Measurements from ENCODE around the gene MRPL55.

- TF ChIP-seq CTCF (IDR thresholded peaks at IDR 0.05 in 4 of 5, conservative IDR thresholded peaks at IDR 0.05 in 1 of 5) = no peak
- TF ChIP-seq POLR2A (IDR thresholded peaks at IDR 0.05) = no peak
These were observed 10.7 kb downstream of the MRPL55 start for GRCh38 chr1:228098323-228098931.
